A172 (cell line): ENCODE data around the gene IGSF21. TPM values are rescaled to one million over a fixed set of nuclear protein-coding genes. Genes with fewer than 3 reads are reported as not detected.
"Not testable (repeated sequence)": the region's sequence is repeated elsewhere in the genome, so short reads cannot be mapped to it uniquely, and the experiment has no call there.

ENCODE experiments used
- DNase-seq: peaks from one replicate; pipeline ENCODE4 v3.0.0-alpha.2; 2015; ENCODE audit warnings: low spot score
- total RNA-seq: library from RNA; depleted of rRNA; stranded (reverse); fragments of >200 nt; shearing (Covaris generic); gene quantifications from 2 replicates; pipeline ENCODE4 v1.2.3, GENCODE V29; 2014

The IGSF21 gene
- total RNA-seq, 1 experiment from 2014 or later = not detected

- DNase-seq = no peak
These were observed 291.4 kb downstream of the IGSF21 start for GRCh38 chr1:18398791-18399530.

DNA sequence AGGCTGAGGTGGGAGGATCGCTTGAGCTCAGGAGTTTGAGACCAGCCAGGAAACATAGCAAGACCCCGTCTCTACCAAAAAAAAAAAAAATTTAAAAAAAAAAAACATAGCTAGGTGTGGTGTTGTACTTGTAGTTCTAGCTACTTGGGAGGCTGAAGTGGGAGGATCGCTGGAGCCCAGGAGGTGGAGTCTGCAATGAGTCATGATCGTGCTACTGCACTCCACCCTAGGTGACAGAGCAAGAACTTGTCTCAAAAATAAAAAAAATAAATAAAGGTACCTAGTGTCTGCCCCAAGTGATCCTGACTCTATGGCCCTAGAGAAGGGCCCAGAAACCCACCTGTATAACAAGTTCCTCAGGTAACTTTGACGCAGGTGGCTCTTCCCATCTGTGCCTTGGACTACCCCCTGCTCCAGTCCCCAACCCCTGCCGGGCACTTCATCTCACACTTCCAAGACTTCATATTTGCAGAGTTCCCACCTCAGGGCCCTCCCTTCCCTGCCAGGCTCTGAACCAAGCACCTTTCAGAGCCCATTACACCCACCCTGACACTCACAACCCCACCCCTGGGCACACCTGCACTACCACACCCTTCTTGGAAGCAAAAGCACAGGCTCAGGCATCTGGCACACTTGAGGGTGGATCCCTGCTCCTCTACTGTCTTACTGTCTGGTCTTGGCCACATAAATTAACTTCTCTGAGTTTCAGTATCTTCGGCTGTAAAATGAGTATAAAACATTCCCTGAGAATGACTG is 292.9 kb downstream of the IGSF21 start:
- DNase-seq = no peak

DNA sequence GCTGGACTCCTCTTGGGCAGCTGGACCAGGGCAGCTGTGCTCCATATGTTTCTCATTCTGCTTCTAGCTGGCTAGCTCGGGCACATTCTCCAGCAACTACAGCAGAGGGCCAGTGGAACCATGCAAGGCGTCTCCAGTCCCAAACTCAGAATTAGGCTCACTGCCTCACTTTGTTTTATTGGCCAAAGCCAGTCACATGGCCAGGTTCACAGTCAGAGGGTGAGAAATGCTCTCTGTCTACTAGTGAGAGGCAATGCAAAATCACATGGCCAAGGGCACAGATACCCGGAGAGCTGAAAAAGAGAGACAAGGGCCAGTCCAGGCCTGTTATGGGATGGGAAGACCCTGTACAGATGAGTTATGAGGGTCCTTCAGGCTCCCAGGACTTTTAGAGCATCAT is 294.3 kb downstream of the IGSF21 start:
- DNase-seq = no peak

- DNase-seq = no peak
These were observed 296.9 kb downstream of the IGSF21 start for GRCh38 chr1:18404460-18404859.

GRCh38 chr1:18407166-18408045 is 299.8 kb downstream of the IGSF21 start:
- DNase-seq = no peak

DNA sequence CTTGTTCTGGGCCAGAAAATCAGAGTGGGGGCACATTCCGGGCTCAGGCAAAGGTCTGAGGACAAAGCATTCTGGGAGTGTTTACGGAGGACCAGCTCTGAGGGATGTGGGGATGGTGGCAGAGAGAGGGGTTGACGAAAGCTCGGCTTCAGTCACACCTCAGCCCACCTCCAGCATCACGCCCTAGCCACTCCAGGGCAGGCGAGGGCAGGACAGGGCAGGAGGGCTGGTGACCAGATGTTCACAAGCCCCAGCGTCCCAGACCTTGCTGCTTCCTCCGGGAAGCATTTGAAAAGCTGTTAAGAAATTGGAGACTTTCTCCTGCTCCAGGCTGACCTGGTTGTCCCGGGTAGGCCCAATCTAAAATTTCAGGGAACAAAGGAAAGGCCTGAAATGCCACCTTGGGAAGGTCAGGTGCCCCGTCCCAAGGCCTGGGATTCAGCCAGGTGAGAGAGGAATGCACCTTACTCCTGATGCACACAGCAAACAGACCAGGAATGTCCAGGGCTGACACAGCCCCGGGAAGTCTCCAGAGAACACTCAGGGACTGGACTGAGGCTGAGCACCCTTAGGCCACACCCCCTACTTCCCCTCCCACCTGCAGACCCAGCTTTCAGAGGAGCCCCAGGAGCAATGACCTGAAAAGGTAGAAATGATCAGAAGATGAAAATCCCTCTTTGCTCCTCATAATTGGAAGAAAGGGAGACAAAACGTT is 301.2 kb downstream of the IGSF21 start:
- no peak for DNase-seq

- no peak for DNase-seq
These were observed 302.1 kb downstream of the IGSF21 start for GRCh38 chr1:18409609-18410237.

DNA sequence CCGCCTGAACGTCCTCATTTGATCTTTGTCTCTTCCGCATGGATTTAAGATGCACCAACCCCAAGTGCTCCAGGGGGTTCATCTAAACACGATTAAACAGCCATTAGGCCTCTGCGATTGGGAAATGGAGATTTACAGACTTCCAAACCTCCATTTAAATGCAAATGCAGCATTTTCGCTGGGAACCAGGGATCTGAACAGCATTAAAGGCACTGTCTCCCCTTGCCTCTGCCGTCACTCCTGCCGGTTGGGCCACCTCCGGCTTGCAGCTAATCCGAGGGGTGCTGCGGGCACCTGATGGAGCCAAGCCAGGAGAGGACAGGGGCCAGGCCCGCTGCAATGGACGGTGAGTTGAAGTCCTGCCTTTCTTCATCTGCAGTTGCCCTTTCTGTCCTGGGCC is 302.8 kb downstream of the IGSF21 start:
- DNase-seq = no peak

- no peak for DNase-seq
These were observed 303.7 kb downstream of the IGSF21 start for GRCh38 chr1:18411321-18411720.

DNA sequence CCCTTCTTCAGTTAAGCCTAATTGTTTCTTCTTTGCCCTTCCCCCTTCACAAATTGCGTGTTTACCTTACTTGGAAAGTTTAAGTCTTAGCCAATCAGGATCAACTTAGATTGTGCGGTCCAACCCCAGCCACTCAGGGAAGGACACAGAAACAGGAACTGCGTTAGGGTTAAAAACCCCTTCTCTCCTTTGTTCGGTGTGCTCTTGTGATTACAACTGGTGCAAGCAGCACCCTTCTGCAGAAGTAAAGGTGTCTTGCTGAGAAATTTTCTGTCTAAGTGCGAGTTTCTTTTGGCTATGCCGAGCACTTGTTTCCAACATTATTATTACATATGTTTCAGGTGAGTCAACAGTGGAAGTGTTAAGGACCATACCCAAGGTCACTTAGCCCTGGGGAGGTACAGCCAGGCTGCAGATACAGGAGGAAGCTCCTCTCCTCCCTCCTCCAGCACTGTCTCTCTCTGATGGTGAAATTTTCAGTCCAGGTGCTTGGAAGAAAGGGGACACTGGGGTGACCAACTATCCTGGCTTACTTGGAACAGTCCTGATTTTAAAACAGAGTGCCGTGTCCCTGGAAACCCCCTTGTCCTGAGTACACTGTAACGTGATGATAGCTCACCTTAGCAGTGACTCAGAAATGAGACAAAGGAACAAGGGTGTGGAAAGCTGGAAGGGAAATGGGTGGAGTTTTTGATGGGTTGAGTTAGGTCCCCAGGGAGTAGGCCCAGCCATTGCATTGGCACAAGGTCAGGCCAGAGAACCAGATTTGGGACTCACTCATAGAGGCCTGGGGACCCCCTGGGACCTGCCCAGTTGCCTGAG is 304.4 kb downstream of the IGSF21 start:
- no peak for DNase-seq

DNA sequence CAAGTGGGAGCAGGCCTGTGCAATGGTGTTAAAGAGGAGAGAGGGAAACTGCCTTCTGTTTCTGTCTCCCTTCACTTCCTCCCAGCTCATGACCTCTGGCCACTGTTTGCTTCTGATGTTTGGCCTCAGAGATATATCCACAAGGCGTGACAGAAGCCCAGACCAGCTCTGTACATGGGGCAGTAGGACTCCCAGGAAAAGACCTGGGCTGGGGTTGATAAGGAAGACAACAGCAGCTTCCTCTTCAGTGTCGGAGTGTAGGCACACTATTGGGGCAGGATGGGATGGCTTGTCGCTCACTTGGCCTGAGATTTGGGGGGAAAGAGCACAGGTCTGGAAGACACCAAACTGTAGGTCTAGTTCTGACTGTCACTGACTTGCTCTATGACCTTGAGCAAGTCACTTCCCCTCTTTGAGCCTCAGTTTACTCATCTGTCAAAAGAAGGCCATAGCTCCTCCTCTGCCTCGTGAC is 305.3 kb downstream of the IGSF21 start:
- no peak for DNase-seq

GRCh38 chr1:18413541-18414305 is 306.1 kb downstream of the IGSF21 start:
- no peak for DNase-seq

DNA sequence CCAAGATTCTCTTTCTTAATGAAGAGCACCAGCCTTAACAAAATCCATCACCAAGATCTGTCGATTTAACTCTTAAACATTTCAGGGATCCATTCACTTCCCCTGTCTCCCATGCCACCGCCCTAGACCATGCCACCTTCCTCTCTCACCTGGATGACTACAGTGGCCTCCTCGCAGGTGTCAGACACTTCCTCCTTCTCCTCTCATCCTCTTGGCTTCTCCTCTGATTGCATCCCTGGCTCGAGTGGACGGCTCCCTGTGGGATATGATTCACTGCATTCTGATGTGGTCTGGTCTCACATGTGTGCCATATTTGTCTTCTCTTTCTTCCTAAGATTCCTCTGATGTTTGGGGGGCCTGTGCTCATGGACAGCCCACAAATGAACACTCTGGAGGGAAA is 306.7 kb downstream of the IGSF21 start:
- no peak for DNase-seq

GRCh38 chr1:18414872-18415447 is 307.4 kb downstream of the IGSF21 start:
- DNase-seq = no peak

GRCh38 chr1:18415448-18416027 is 307.9 kb downstream of the IGSF21 start:
- no peak for DNase-seq

DNA sequence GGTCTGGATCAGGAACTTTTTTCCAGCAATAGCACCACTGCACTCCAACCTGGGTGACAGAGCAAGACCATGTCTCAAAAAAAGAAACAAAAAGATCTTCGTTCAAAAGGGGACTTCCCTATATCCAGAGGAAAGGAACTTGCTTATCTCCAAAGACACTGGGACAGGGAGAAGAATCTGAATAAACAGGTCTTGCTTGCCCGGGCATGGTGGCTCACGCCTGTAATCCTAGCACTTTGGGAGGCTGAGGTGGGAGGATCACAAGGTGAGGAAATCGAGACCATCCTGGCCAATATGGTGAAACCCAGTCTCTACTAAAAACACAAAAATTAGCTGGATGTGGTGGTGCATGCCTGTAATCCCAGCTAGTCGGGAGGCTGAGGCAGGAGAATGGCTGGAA is 308.5 kb downstream of the IGSF21 start:
- DNase-seq = not testable (repeated sequence)

- no peak for DNase-seq
These were observed 310.0 kb downstream of the IGSF21 start for GRCh38 chr1:18417316-18418269.
